ENCODE data around the gene STYXL2.

STYXL2 gene

GRCh38 chr1:167102906-167103573 lies 9.2 kb downstream of the STYXL2 start:
- in situ Hi-C loops (cut with MboI; ENCODE audit: low sequenced_read_pairs), result no loop called here

GRCh38 chr1:167104256-167104633 lies 10.4 kb downstream of the STYXL2 start:
- in situ Hi-C loops (cut with MboI; ENCODE audit: low sequenced_read_pairs), result no loop called here

GRCh38 chr1:167105271-167106118 lies 11.6 kb downstream of the STYXL2 start:
- in situ Hi-C loops (cut with MboI; ENCODE audit: low sequenced_read_pairs), result no loop called here

- in situ Hi-C loops (cut with MboI; ENCODE audit: low sequenced_read_pairs), result no loop called here
Measured at GRCh38 chr1:167106119-167106461, 12.2 kb downstream of the STYXL2 start.

GRCh38 chr1:167107456-167107855 lies 13.6 kb downstream of the STYXL2 start:
- in situ Hi-C loops (cut with MboI; ENCODE audit: low sequenced_read_pairs), result no loop called here

GRCh38 chr1:167109125-167109524 lies 15.2 kb downstream of the STYXL2 start:
- in situ Hi-C loops (cut with MboI; ENCODE audit: low sequenced_read_pairs), result no loop called here

- in situ Hi-C loops (cut with MboI; ENCODE audit: low sequenced_read_pairs), result no loop called here
Measured at GRCh38 chr1:167110586-167110985, 16.7 kb downstream of the STYXL2 start.

- in situ Hi-C loops (cut with MboI; ENCODE audit: low sequenced_read_pairs), result no loop called here
Measured at GRCh38 chr1:167111868-167112709, 18.2 kb downstream of the STYXL2 start.

- in situ Hi-C loops (cut with MboI; ENCODE audit: low sequenced_read_pairs), result no loop called here
Measured at GRCh38 chr1:167114725-167115124, 20.9 kb downstream of the STYXL2 start.

GRCh38 chr1:167115655-167116054 lies 21.8 kb downstream of the STYXL2 start:
- in situ Hi-C loops (cut with MboI; ENCODE audit: low sequenced_read_pairs), result no loop called here

- in situ Hi-C loops (cut with MboI; ENCODE audit: low sequenced_read_pairs), result no loop called here
Measured at GRCh38 chr1:167116174-167116573, 22.3 kb downstream of the STYXL2 start.

GRCh38 chr1:167117225-167117624 lies 23.4 kb downstream of the STYXL2 start:
- in situ Hi-C loops (cut with MboI; ENCODE audit: low sequenced_read_pairs), result no loop called here

- in situ Hi-C loops (cut with MboI; ENCODE audit: low sequenced_read_pairs), result no loop called here
Measured at GRCh38 chr1:167118188-167118587, 24.3 kb downstream of the STYXL2 start.

- in situ Hi-C loops (cut with MboI; ENCODE audit: low sequenced_read_pairs), result no loop called here
Measured at GRCh38 chr1:167119696-167120095, 25.8 kb downstream of the STYXL2 start.

GRCh38 chr1:167120899-167121298 lies 27.0 kb downstream of the STYXL2 start:
- in situ Hi-C loops (cut with MboI; ENCODE audit: low sequenced_read_pairs), result no loop called here

- in situ Hi-C loops (cut with MboI; ENCODE audit: low sequenced_read_pairs), result no loop called here
Measured at GRCh38 chr1:167121375-167122120, 27.7 kb downstream of the STYXL2 start.

- in situ Hi-C loops (cut with MboI; ENCODE audit: low sequenced_read_pairs), result no loop called here
Measured at GRCh38 chr1:167122121-167122480, 28.2 kb downstream of the STYXL2 start.

GRCh38 chr1:167122568-167122967 lies 28.7 kb downstream of the STYXL2 start:
- in situ Hi-C loops (cut with MboI; ENCODE audit: low sequenced_read_pairs), result no loop called here

- in situ Hi-C loops (cut with MboI; ENCODE audit: low sequenced_read_pairs), result no loop called here
Measured at GRCh38 chr1:167126317-167126716, 32.4 kb downstream of the STYXL2 start.

GRCh38 chr1:167126811-167127210 lies 32.9 kb downstream of the STYXL2 start:
- in situ Hi-C loops (cut with MboI; ENCODE audit: low sequenced_read_pairs), result no loop called here

GRCh38 chr1:167127236-167127635 lies 33.4 kb downstream of the STYXL2 start:
- in situ Hi-C loops (cut with MboI; ENCODE audit: low sequenced_read_pairs), result no loop called here

All from HL-60/S4 treated with phorbol 12-myristate 13-acetate at 8.2 ng/mL for 4 days and 3 days (cell line).